HFFc6 (cell line): ENCODE data around the gene LARGE1. TPM values are rescaled to one million over a fixed set of nuclear protein-coding genes. Genes with fewer than 3 reads are reported as not detected.

Experiments
- DNase-seq: peaks from one replicate; pipeline ENCODE4 v3.0.0-alpha.2; 2018
- H3K27ac Mint-ChIP-seq: 2 replicates; pipeline ENCODE4 v1.8.0; 2020; ENCODE audit warnings: mild to moderate bottlenecking, mixed read lengths
- H3K27me3 Mint-ChIP-seq: 2 replicates; pipeline ENCODE4 v1.8.0; 2021; ENCODE audit warnings: mild to moderate bottlenecking, moderate library complexity, mixed read lengths; ENCODE audit not compliant: insufficient read depth
- H3K36me3 Mint-ChIP-seq: 2 replicates; pipeline ENCODE4 v1.8.0; 2021; ENCODE audit warnings: low read depth, mixed read lengths
- H3K4me1 Mint-ChIP-seq: 2 replicates; pipeline ENCODE4 v1.8.0; 2020; ENCODE audit warnings: low read depth, mixed read lengths
- H3K4me3 Mint-ChIP-seq: 2 replicates; pipeline ENCODE4 v1.8.0; 2020; ENCODE audit warnings: mild to moderate bottlenecking, moderate library complexity, mixed read lengths
- H3K9me3 Mint-ChIP-seq: 2 replicates; pipeline ENCODE4 v1.8.0; 2020; ENCODE audit warnings: mild to moderate bottlenecking, mixed read lengths
- total RNA-seq, 6 experiments: library from RNA; stranded (reverse); fragmentation: NEBNext Ultra II Directional; extraction: Animal tissue kit (Norgen Biotek cat#: 25700); gene quantifications; 2 replicates in 1 of 6; 3 replicates in 5 of 6; pipeline ENCODE4 v1.2.3, GENCODE V29; 2021
- TF ChIP-seq, protein P1 (sequence below): fragments of 200-600 bp; sonication (generic); IDR thresholded peaks from 2 replicates; pipeline ENCODE4 v1.5.0; 2021; ENCODE audit warnings: antibody characterized with exemption, mild to moderate bottlenecking

The LARGE1 gene
- total RNA-seq, 6 experiments from 2014 or later, result 4.9 to 7.3 (median 6.5) TPM

DNA sequence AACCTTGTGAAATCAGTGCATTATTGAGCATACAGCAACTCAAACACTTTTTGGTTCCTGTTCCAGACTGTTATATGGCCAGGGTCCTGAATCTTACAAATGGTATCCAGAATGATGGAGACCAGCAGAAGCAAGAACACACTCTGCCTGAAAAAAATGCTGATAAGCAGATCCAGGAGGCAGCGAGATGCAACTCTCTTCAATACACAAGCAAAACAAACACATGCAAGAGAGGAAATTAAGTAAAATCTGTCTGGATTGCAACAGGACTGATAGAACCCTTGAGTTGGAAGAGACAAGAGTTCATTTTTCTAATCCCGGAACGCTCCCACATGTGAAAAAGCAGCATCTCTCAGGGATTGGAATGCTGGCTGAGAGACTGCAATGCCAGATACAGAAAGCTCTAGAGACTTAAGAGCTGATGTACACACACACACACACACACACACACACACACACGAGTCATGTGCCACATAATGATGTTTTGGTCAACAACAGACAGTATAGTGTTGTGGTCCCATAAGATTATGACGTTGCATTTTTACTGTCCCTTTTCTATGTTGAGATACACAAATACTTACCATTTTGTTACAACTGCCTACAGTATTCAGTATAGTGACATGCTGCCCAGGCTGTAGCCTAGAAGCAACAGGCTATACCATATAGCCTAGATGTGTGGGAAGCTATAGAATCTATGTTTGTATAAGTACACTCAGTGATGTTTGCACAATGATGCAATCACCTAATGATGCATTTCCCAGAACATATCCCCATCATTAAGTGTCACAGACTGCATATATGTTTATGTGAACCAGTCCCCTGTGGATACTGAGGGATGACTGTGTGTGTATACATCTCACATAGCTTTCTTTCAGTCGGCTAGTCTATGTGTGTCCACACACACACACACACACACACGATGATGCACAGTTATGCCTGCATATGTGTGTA, 406.6 kb downstream of the LARGE1 start:
- DNase-seq, result no peak
- no peaks in the 10 kb centered on the region for H3K27me3 Mint-ChIP-seq
- peaks cover 27% of the 10 kb centered on the region for H3K9me3 Mint-ChIP-seq
- H3K4me3 Mint-ChIP-seq, result no peak overlapping the region
- H3K36me3 Mint-ChIP-seq, result peaks cover 4% of the 10 kb centered on the region; the same call in 1 of the 2 replicates
- H3K27ac Mint-ChIP-seq, result no peak overlapping the region
- H3K4me1 Mint-ChIP-seq, result no peaks in the 10 kb centered on the region
- TF ChIP-seq, protein P1, sequence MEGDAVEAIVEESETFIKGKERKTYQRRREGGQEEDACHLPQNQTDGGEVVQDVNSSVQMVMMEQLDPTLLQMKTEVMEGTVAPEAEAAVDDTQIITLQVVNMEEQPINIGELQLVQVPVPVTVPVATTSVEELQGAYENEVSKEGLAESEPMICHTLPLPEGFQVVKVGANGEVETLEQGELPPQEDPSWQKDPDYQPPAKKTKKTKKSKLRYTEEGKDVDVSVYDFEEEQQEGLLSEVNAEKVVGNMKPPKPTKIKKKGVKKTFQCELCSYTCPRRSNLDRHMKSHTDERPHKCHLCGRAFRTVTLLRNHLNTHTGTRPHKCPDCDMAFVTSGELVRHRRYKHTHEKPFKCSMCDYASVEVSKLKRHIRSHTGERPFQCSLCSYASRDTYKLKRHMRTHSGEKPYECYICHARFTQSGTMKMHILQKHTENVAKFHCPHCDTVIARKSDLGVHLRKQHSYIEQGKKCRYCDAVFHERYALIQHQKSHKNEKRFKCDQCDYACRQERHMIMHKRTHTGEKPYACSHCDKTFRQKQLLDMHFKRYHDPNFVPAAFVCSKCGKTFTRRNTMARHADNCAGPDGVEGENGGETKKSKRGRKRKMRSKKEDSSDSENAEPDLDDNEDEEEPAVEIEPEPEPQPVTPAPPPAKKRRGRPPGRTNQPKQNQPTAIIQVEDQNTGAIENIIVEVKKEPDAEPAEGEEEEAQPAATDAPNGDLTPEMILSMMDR, result no peak

DNA sequence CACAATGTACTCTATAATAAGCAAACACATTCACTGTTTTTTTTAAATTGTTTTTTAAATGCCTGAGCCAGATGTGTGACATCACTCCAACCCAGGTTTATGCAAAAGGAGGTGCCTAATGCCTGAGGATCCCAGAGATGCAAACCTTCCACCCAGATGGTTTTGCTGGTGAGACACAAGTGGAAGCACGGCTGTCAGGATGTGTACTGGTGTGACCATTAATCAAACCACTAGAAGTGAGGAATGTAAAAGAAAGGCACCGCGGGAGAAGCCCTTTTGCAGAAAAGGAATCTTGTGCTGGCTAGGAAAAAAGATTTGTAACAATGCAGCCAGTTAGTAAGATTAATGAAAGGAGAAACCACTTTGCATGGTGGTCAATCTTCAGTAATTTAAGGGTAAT, 407.4 kb downstream of the LARGE1 start:
- peaks cover 27% of the 10 kb centered on the region for H3K9me3 Mint-ChIP-seq
- H3K4me3 Mint-ChIP-seq, result no peak overlapping the region
- TF ChIP-seq, protein P1, result no peak
- peaks cover 4% of the 10 kb centered on the region; the same call in 1 of the 2 replicates for H3K36me3 Mint-ChIP-seq
- no peaks in the 10 kb centered on the region for H3K4me1 Mint-ChIP-seq
- no peak for DNase-seq
- H3K27me3 Mint-ChIP-seq, result no peaks in the 10 kb centered on the region
- H3K27ac Mint-ChIP-seq, result no peak overlapping the region

DNA sequence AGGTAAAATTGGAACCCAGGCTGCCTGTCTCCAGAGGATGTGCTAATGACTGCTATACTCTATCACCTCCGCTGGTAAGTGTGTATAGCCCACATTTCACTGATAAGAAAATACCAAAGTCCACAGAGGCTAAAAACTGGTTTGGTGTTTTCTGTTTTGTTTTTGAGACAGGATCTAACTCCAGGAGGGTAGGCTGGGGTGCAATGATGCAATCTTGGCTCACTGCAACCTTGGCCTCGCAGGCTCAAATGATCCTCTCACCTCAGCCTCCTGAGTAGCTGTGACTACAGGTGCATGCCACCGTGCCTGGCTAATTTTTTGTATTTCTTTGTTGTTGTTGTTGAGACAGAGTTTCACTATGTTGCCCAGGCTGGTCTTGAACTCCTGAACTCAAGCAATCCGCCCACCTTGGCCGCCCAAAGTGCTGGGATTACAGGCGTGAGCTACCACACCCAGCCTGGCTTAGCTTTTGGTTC, 409.8 kb downstream of the LARGE1 start:
- Mint-ChIP-seq H3K27me3 (no peaks in the 10 kb centered on the region), H3K36me3 (peaks cover 4% of the 10 kb centered on the region; the same call in 1 of the 2 replicates), H3K27ac (no peak overlapping the region), H3K4me3 (no peak overlapping the region), H3K4me1 (no peaks in the 10 kb centered on the region), H3K9me3 (peaks cover 38% of the 10 kb centered on the region)
- TF ChIP-seq, protein P1, result no peak
- no peak for DNase-seq

DNA sequence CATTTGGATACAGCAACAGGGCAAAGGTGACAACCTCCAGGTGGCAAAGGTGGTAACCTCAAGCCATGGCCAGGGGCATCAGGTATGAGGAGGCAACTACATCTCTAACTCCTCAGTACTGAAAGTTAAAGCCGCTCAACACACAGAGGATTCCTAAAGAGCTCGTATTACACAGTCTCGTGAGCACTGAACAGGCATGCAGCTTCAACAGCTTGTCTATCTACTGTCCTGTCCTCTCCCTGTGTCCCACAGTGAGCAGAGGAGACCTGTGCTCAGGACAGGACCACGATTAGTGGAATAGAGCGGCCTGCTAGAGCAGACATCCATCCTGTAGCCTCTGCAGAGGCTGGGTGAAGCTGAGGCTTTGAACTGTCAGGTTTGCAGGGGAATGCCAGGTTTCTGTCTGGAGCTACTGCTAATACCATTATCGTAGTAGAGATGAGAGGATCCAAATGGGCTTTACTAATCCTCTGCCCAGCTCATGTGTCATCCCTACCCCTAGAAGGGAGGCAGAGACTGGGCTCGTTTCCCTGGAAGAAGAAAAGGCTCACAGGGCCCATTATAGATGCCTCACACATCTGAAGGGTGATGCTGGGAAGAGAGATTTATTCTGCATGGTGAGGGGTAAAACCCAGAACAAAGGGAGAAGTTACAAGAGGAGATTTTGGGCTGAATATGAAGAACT, 415.2 kb downstream of the LARGE1 start:
- no peak overlapping the region for H3K27ac Mint-ChIP-seq

DNA sequence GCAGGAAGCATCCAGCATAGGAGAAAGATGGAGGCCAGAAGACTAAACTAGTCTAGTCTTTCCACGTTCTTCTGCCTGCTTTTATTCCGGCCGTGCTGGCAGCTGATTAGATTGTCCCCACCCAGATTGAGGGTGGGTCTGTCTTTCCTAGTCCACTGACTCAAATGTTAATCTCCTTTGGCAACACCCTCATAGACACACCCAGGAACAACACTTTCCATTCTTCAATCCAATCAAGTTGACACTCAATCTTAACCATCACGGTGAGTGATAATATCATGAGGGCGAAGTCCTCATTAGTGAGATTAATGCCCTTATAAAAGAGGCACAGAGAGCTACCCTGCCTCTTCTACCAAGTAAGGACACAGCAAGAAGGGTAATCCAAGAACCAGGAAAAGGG, 424.2 kb downstream of the LARGE1 start:
- peaks cover 12% of the 10 kb centered on the region for H3K36me3 Mint-ChIP-seq
- H3K4me3 Mint-ChIP-seq, result no peak overlapping the region
- H3K9me3 Mint-ChIP-seq, result peaks cover 59% of the 10 kb centered on the region
- peaks cover 2% of the 10 kb centered on the region; the same call in 1 of the 2 replicates for H3K27me3 Mint-ChIP-seq
- no peaks in the 10 kb centered on the region for H3K4me1 Mint-ChIP-seq
- H3K27ac Mint-ChIP-seq, result no peak overlapping the region
- DNase-seq, result no peak
- TF ChIP-seq, protein P1, result no peak

More for the DNA sequence above, 415.2 kb downstream of the LARGE1 start:
- Mint-ChIP-seq H3K36me3 (peaks cover 16% of the 10 kb centered on the region), H3K4me1 (no peaks in the 10 kb centered on the region), H3K9me3 (peaks cover 77% of the 10 kb centered on the region), H3K4me3 (no peak overlapping the region), H3K27me3 (peaks cover 2% of the 10 kb centered on the region; the same call in 1 of the 2 replicates)
- TF ChIP-seq, protein P1, result no peak
- no peak for DNase-seq
